Colonic mucosa (tissue), 4 donors: ENCODE results near the gene CABCOCO1. TPM values are rescaled to one million over a fixed set of nuclear protein-coding genes. Genes with fewer than 3 reads are reported as not detected.
"Not testable (repeated sequence)": the region's sequence is repeated elsewhere in the genome, so short reads cannot be mapped to it uniquely, and the experiment has no call there.

Experiments used
- DNase-seq: peaks from one replicate; pipeline ENCODE4 v3.0.0-alpha.2; 2020
- H3K27ac ChIP-seq: fragments of 200-600 bp; one replicate; pipeline ENCODE4 v1.8.0; 2021
- H3K27me3 ChIP-seq: fragments of 200-600 bp; one replicate; pipeline ENCODE4 v1.8.0; 2021
- H3K36me3 ChIP-seq: fragments of 200-600 bp; one replicate; pipeline ENCODE4 v1.8.0; 2021
- H3K4me1 ChIP-seq: fragments of 200-600 bp; one replicate; pipeline ENCODE4 v1.8.0; 2021; ENCODE audit warnings: mild to moderate bottlenecking
- H3K4me3 ChIP-seq: fragments of 200-600 bp; one replicate; pipeline ENCODE4 v1.8.0; 2021
- H3K9ac ChIP-seq, 2 donors: one replicate each; pipeline ENCODE4 v1.7.0; 2013; ENCODE audit warnings: control low read depth in 2 of 2, low read depth in 2 of 2, low read length in 2 of 2
- H3K9me3 ChIP-seq: fragments of 200-600 bp; one replicate; pipeline ENCODE4 v1.8.0; 2021
- intact Hi-C: fragments of 100-400 bp; cut with DNase I; formaldehyde crosslinking; loops from one replicate; pipeline ENCODE4 v1.14.1; 2022
- total RNA-seq, 2 donors: library from RNA; stranded (reverse); fragmentation: NEBNext Ultra II Directional in 1 of 2; extraction: Animal tissue kit (Norgen Biotek cat#: 25700) in 1 of 2; gene quantifications; one replicate each; pipeline ENCODE4 v1.2.1, GENCODE V29; 2021
- TF ChIP-seq, protein P1 (sequence below): fragments of 200-600 bp; IDR thresholded peaks from one replicate; pipeline ENCODE4 v1.8.0; 2022; ENCODE audit warnings: antibody characterized with exemption, mild to moderate bottlenecking
- donor health status: healthy.
- donor health status: DM: no; HTN: no; CAD: no.
- donor health status: DM: no; HTN: no; CAD: no.

Gene CABCOCO1
- total RNA-seq, 2 donors from 2014 or later, result not detected

DNA sequence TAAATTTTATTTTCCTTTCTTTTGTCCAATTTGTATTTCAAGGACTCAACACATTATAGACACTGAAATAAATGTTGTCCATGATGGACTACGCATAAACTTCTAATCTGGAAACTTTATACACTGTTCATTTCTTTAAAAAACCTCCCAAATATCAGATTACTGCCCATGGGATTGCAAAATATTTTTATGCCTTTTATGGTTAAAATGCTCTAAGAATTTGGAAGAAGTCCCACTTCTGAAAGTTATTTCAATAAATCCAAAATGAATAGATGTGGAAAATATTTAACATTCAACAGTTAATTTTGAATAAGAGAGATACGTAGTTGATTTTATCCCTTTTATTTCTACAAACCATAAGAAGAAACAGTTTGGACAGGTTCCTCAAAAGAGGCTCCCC is 46.1 kb downstream of the CABCOCO1 start:
- intact Hi-C loops, result no loop called here
- Histone ChIP-seq H3K27me3 (no peaks in the 10 kb centered on the region), H3K4me3 (no peak overlapping the region), H3K27ac (no peak overlapping the region), H3K36me3 (no peaks in the 10 kb centered on the region), H3K9me3 (no peaks in the 10 kb centered on the region), H3K4me1 (no peaks in the 10 kb centered on the region), H3K9ac (no peak overlapping the region)
- TF ChIP-seq, protein P1, sequence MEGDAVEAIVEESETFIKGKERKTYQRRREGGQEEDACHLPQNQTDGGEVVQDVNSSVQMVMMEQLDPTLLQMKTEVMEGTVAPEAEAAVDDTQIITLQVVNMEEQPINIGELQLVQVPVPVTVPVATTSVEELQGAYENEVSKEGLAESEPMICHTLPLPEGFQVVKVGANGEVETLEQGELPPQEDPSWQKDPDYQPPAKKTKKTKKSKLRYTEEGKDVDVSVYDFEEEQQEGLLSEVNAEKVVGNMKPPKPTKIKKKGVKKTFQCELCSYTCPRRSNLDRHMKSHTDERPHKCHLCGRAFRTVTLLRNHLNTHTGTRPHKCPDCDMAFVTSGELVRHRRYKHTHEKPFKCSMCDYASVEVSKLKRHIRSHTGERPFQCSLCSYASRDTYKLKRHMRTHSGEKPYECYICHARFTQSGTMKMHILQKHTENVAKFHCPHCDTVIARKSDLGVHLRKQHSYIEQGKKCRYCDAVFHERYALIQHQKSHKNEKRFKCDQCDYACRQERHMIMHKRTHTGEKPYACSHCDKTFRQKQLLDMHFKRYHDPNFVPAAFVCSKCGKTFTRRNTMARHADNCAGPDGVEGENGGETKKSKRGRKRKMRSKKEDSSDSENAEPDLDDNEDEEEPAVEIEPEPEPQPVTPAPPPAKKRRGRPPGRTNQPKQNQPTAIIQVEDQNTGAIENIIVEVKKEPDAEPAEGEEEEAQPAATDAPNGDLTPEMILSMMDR, result no peak
- no peak for DNase-seq

DNA sequence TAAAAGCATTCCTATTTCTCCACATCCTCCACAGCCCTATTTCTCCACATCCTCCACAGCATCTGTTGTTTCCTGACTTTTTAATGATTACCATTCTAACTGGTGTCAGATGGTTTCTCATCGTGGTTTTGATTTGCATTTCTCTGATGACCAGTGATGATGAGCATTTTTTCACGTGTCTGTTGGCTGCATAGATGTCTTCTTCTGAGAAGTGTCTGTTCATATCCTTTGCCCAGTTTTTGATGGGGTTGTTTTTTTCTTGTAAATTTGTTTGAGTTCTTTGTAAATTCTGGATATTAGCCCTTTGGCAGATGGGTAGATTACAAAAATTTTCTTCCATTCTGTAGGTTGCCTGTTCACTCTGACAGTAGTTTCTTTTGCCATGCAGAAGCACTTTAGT is 49.4 kb downstream of the CABCOCO1 start:
- H3K27ac ChIP-seq, H3K4me1 ChIP-seq, DNase-seq, H3K4me3 ChIP-seq, H3K9ac ChIP-seq, H3K9me3 ChIP-seq, intact Hi-C loops, H3K27me3 ChIP-seq, H3K36me3 ChIP-seq: not testable (repeated sequence)

DNA sequence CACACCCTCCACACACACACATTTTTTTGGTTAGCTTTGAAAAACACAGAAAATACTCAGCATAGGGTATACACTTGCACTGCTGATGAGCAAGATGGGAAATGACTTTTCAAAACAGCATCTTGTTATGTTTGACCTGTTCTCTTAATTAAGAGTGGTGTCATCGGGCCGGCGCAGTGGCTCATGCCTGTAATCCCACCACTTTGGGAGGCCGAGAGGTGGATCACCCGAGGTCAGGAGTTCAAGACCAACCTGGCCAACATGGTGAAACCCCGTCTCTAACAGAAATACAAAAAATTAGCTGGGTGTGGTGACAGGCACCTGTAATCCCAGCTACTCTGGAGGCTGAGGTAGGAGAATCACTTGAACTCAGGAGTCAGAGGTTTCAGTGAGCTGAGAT is 56.7 kb downstream of the CABCOCO1 start:
- H3K27ac ChIP-seq, H3K4me1 ChIP-seq: not testable (repeated sequence)

DNA sequence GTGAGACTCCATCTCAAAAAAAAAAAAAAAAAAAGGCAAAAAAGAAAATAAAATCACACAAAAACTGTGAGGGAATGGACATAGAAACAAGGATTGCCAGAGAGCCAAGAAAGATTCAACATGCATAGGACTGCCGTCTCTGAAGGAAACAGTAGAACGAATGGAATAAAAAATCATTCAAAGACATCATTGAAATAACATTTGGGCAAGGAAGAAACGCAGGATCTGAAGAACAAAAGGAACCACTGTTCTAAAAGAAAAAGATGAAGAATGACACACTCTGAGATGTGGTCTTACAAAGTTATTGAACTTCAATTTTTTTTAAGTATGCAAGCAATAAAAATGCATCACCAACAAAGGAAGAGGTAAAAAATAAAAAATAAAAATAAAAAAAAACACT is 57.2 kb downstream of the CABCOCO1 start:
- H3K27ac ChIP-seq, result no peak overlapping the region
- H3K4me3 ChIP-seq, result no peak overlapping the region
- intact Hi-C loops, result no loop called here
- H3K9ac ChIP-seq, result no peak overlapping the region
- no peaks in the 10 kb centered on the region for H3K4me1 ChIP-seq
- no peak for DNase-seq
- H3K27me3 ChIP-seq, result no peaks in the 10 kb centered on the region
- no peaks in the 10 kb centered on the region for H3K9me3 ChIP-seq
- H3K36me3 ChIP-seq, result no peaks in the 10 kb centered on the region
- TF ChIP-seq, protein P1, result no peak

More for the DNA sequence above, 56.7 kb downstream of the CABCOCO1 start:
- H3K9ac ChIP-seq, DNase-seq, intact Hi-C loops, H3K36me3 ChIP-seq, H3K27me3 ChIP-seq, H3K9me3 ChIP-seq, H3K4me3 ChIP-seq: not testable (repeated sequence)

DNA sequence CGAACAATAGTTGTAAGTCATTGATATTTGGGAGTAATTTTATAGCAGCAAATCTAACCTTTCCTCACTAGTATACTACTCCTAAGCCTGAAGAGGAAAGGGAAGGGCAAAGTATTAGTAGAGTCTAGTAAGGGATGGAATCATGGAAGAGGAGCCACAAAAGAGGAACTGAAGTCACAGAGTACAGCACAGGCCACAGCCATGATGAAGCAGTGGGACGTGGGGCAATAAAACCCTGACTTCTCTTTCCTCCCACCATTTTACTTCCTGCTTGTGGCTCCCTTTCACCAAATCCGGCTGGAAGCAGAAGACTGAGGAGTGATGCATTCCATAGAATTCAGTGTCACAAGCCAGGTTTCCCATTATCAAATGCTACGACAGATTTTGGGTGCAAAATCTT is 58.7 kb downstream of the CABCOCO1 start:
- Histone ChIP-seq H3K27ac (no peak overlapping the region), H3K9ac (no peak overlapping the region), H3K27me3 (no peaks in the 10 kb centered on the region), H3K4me3 (no peak overlapping the region), H3K9me3 (no peaks in the 10 kb centered on the region), H3K4me1 (no peaks in the 10 kb centered on the region), H3K36me3 (no peaks in the 10 kb centered on the region)
- DNase-seq, result no peak
- intact Hi-C loops, result no loop called here
- TF ChIP-seq, protein P1, result no peak

DNA sequence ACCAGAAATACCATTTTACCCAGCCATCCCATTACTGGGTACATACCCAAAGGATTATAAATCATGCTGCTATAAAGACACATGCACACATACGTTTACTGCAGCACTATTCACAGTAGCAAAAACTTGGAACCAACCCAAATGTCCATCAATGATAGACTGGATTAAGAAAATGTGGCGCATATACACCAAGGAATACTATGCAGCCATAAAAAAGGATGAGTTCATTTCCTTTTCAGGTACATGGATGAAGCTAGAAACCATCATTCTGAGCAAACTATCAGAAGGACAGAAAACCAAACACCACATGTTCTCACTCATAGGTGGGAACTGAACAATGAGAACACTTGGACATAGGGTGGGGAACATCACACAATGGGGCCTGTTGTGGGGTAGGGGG is 62.5 kb downstream of the CABCOCO1 start:
- H3K27me3 ChIP-seq, H3K9me3 ChIP-seq, H3K27ac ChIP-seq, H3K36me3 ChIP-seq, DNase-seq, H3K9ac ChIP-seq, intact Hi-C loops, H3K4me3 ChIP-seq, H3K4me1 ChIP-seq: not testable (repeated sequence)

DNA sequence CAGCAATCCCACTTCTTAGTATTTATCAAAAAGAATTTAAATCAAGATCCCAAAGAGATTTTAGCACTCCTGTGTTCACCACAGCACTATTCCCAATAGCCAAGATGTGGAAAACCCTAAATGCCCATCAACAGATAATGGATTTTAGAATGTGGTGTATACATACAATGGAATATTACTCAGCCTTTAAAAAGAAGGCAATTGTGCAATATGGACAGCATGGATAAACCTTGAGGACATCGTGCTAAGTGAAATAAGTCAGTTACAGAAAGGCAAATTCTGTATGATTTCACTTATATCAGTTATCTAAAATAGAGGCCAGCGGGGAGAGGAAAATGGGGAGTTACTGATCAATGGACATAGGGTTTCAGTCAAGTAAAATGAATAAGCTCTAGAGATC is 66.9 kb downstream of the CABCOCO1 start:
- TF ChIP-seq, protein P1, result no peak
- H3K4me3 ChIP-seq, result no peak overlapping the region
- H3K4me1 ChIP-seq, result no peaks in the 10 kb centered on the region
- intact Hi-C loops, result no loop called here
- H3K36me3 ChIP-seq, result no peaks in the 10 kb centered on the region
- H3K9ac ChIP-seq, result no peak overlapping the region
- no peaks in the 10 kb centered on the region for H3K27me3 ChIP-seq
- H3K27ac ChIP-seq, result no peak overlapping the region
- no peak for DNase-seq
- H3K9me3 ChIP-seq, result no peaks in the 10 kb centered on the region
